ENCODE measurements around the gene ADCY7.
"Not testable (repeated sequence)": the region's sequence is repeated elsewhere in the genome, so short reads cannot be mapped to it uniquely, and the experiment has no call there.

ADCY7 gene

DNA sequence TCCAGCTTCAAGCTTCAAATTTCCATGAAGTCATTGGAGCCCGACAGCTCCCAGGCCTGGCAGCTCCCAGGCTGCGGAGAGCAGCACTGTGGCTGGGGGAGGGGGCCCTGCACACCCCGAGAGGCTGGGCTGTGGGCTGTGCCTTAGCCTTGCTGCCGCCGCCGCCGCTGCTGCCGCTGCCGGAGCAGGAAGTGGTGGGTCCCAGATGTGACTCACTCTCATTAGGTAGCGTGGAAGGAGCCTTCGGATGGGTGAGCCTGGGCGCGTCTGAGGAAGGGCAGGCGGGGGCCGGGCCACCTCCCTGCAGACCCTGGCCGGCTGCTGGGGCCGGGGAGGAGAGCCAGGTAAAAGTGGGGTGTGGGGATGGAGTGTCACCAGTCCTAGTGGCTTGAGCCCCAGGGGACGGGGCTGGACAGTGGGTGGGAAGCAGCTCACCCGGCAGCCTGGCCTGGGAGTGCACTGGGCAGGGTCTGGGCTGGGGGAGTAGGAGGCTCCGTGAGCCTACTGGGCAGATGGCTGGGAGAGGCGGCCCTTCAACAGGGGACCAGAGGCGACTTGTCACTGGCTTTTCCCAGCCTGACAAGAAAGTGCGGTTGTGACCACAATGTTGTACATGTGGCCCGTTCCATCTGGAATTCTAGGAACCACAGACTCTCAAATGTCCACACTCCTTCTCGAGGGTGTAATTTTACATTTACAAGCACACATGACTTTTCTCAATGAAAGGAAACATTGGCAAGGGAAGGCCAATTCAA is at the start of gene ADCY7:
ADCY7 (plus strand) TSS at position 215 of the 755 bp plus-strand sequence. CDS start 21,629 bp downstream, outside the sequence.
- DNase-seq, result no peak

DNA sequence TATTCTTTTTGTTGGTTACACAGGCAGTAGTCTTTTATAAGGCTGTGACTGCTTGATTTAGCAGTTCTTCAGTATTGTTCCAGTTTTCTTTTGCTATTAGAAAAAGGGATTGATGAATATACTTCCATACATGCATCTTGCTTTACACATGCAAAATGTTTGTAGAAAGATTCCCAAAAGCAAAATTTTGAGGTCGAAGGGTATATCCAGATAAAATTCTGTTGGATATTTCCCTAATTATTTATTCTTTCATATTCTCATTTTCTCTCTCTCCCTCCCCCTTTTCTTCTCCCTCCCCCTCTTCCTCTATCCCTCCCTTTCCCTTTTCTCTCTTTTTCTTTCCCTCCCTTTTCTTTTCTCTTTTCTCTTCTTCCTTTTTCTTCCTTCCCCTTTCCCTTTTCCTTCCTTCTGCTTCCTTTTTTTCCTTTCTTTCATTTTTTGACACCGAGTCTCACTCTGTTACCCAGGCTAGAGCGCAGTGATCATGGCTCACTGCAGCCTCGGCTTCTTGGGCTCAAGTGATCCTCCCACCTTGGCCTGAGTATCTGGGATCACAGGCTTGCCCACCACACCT is 46.9 kb upstream of the ADCY7 start:
- no peak for DNase-seq

DNA sequence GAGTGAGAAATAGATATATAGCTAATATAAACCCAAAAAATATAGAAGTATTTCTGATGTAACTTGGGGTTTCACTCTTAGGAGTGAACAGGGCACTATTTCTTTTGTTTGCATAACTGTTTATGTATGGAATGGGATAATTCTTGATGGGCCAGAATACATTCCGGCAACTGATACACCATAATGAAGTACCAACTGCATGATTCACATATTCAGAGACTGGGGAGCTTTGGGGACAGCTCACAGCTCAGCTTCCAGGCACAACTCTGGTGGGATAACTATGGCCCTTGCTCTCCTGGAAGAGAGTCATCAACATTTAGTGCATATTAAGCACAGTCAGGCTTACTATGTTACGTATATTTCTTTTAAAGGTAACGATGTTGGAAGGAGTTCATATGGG is 42.1 kb upstream of the ADCY7 start:
- DNase-seq, result no peak

DNA sequence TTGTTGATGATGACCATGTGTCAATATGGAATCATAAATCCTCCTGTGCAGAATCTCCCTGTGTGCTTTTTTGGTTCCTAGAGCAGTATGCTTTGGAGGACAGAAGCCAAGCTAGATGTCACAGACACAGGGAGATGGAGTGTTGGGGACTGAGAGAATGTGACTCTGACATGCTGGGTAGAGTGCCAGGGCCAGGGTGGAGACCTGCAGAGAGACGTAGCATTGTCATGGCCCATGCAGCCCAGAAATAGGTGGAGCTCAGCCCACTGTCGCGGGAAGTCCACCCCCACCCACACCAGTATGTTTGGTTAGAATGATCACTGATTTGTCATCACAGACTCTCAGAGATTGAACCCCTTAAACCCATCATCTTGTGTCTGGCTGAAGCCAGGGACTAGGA is 39.2 kb upstream of the ADCY7 start:
- DNase-seq, result no peak

DNA sequence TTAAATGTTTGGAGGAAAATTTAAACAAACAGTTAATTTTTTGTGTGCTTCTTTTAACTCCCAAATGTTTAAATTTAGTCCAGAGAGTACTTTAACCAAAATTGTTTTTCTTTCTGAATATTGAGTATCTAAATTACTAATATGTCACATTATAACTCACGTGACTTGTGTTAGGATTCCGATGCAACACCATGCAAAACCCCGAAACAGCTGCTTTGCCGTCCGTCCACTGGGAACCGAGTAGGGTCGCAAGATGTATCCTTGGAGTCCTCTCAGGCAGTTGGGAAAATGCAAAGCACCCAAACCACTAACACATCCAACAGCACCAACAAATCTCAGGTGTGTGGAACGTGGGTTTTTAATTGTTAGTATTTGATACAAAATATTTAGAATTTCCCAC is 38.7 kb upstream of the ADCY7 start:
- no peak for DNase-seq

DNA sequence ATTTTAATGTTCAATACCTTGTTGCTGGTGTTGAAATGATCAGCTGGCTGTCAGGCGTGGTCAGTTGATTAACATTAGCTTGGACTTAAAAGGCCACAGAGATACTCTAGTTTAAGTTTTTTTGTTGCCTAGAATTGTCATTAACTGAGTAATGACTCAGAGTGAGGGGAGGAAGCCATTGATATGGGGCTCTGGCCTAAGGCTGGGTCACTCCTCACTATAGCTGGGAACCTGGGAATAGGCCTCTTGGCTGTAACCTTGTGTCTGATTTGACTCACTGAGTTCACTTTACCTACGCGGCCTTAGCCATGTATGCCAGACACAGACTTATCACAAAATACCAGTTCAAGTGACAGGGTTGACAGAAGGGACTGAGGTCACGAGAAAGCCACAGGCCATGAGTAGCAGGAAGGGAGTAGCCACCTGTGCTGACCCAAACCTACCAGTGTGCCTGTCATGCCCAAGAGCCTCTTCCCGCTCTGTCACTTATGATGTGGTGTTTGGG is 37.9 kb upstream of the ADCY7 start:
- DNase-seq, result no peak

DNA sequence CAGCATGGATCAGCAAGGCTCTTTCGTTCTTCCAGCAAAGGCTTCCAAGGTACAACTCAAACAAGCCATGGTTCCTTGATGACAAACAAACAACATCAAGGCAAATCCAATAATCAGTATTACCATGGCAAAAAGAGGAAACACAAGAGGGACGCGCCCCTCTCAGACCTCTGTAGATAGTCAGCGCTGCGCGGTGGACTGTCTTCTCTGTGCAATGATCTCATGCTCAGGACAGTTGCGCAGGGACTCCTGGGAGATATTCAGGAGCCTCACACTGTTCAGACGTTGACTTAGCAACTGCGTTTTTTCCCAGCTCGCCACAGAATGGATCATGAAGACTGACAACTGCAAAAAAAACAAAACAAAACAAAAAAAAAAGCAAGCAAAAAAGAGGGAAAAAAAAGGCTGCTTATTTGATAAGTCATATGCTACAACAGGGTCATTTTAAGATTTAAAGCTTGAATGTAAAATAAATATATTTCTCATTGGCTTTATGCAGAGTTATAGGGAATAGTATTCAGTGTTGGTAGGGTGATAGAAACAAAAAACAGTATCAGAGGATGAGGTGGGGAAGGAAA is 37.1 kb upstream of the ADCY7 start:
- DNase-seq, result no peak

DNA sequence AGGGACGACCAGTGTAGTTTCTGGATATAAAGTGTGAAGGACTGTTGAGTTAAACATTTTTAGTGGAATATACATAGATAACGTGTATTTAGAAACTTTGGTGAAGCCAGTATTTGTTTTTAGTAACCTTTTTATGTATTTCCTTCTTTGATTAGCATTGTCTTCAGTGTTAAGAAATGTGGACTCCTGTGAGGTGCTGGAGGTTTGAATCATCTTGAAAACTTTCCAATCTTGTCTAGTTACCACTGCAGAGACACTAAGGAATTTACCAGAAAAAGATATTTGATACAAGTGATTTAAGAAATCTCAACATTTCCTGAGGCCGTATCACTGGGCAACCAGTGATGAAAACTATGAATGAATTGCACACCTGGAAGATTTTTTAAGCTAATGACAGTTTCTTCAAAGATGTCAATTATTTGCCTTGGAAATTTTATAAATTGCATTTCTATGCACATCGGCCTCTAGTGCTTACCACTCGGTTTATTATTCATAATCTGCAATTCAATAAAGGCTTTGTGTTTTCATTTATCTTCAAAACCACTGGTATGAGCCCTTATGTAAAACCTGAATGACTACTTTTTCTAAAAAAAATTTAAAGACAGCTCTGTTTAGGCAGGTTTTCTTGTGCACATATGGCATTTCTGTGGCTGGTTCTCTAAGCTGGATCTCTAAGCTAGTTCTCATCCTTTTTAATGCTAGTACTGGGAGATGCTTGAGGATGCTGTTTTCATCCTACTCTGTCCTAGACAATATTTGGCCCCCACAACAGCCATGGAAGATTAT is 31.4 kb upstream of the ADCY7 start:
- DNase-seq, result no peak

DNA sequence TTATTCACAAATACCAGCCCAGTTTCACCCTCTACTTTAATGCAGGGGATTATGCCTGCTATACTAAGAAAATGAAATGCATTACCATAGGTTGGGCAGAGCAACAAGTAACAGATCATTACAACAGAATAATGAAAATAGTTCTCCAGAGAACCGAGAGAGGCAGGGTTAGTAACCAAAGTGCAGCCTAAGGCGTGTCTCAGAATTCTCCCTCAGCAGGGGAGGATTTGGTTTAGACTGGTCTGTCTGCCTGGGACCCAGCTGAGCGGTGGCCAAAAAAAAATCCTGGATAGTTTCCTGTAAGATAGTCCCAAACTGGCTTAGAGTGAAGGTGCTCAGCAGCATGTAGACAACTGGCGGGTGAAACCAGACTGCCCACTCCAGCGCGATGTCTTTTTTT is 30.8 kb upstream of the ADCY7 start:
- no peak for DNase-seq

DNA sequence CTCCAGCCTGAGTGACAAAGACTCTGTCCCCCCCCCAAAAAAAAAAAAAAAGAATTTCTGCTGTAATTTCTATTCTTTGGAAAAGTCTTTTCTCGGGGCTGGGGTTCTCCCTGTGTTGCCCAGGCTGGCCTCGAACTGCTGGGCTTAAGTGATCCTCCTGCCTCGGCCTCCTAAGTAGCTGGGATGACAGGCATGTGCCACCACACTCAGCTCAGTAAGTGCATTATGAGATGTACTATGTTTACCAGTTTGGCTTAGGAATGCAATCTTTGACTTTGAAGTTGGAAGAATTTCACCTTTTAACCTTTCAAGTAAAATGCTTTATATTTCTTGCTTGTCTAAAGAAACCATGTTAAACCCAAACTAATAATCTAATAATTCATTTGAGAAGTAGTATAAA is 28.0 kb upstream of the ADCY7 start:
- no peak for DNase-seq

DNA sequence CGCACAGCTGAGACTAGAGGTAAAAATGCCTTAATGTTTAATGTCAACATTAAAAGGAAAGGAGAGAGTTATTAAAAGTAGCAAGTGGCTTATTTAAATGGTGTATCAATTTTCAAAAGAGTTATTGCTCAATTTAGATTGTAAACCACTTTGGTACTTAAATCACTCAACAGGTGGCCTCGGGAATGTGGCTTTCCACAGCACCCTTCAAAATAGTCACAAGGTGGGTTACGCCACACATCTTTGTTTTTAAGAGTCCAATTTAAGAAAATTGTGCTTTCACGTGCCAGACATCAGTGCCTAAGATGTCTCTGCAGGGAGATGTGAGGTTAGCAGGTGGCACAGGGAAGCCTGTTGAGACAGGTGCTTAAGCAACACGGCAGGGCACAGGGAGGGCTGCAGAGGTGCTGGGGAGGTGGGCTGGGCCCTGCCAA is 27.5 kb upstream of the ADCY7 start:
- no peak for DNase-seq

DNA sequence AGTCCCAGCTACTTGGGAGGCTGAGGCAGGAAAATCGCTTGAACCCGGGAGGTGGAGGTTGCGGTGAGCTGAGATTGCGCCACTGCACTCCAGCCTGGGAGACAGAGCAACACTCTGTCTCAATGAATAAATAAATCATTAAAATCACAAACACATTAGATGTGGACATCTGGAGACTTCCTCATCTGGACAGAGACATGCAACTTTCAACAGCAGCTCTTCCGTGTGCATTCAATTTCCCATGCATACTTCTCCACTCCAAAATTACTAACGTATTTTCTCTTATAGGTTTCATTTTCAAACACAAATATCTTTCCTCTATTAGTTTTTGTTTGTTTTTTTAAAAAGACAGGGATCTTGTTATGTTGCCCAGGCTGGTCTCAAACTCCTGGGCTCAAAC is 23.3 kb upstream of the ADCY7 start:
- DNase-seq, result not testable (repeated sequence)

DNA sequence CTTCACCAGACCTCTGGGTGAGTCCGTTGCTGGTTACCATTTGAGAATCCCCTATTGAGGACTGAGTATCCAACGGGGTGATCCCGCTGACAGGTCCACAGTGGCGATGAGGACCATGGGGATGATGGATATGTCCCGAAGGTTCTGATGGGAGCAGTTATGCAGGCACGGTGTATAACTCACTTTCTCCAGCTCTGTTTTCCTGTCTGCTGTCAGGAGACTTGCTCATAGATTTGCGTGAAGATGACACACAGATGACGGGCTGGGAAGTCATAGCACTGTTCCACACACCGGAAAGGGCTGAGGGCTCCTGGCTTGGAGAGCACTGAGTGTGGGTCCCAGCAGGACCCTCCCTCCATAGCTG is 22.2 kb upstream of the ADCY7 start:
- DNase-seq, result no peak

DNA sequence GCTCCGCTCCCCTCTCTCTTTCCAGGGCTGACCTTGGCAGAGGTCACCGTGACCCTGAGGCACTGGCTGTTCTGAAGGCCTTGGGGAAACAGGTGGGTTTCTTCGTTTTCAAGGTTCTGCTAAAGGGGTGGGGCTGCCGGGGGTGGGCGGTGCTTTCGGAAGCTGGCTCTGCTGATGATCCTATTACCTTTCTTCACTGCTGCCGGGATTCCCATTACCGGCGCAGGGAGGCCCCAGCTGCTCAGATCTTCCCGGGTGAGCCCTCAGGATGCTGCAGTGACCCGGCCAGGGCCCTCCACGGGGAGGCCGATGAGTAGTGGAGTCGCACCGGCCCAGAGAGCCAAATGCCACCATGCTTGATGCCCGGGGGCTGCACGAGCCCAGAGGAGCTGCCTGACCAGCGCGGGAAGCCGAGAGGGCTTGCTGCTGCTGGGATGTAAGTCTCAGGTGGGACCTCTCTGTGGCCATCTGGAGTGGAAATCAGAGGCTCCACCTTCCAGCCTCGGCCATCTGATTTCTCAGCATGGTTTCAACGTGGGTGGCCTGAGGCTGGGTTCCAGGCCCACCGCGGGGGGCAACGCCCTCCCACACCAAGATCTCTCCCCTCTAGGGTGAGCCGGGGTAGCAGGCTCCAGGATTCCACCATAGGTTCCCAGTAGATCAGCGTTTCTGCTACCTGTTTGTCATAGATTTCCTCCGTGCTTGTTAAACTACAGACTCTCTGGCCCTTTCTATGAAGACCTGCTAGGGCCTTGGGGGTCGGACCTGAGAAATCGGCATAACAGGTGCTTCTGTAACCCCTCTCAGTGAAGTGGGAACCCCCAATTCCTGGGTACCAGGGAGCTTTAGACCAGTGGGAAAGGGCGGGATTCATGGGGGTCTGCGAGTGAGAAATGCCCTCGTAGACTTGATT is 21.6 kb upstream of the ADCY7 start:
- no peak for DNase-seq

DNA sequence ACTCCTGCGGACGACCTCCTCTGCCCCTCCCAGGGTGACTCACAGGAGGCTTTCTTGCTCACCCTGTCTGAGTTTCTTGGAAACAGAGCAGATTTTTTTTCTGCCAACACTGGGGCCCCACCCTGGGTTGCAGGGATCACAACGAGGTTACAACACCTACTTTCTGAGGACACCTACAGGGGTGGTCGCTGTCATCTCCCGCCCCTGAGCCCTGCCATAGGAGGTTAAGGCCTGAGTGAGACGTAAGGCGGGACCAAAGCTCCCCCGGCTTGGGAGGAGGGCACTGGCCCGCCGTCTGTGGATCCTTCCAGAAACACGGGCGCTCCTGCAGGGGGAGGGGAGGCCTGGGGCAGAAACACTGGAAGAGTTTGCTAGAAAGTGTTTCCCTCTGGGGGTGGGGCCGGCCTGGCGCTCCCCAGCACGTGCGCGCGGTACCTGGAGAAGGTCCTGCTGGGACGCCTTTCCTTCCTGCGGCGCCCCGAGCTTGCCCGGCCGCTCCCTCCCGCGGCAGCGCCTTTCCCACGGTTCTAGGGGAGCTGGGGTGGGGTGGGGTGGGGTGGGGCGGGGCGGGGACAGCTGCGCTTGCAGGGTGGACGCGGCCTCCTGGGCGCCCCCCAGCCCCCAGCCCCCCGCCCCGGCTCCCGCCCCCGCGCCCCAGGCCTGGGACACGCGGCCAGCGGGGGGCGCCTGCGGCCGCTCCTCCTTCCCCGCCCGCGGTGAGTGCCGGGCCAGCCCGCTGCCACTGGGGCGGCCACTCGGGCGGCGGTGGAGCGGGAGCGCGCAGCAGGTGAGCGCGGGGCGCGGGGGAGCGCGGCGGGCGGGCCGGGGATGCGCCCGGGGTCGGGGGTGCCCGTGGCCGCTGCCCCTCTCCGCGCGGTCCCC is 20.7 kb upstream of the ADCY7 start:
- DNase-seq, result no peak

DNA sequence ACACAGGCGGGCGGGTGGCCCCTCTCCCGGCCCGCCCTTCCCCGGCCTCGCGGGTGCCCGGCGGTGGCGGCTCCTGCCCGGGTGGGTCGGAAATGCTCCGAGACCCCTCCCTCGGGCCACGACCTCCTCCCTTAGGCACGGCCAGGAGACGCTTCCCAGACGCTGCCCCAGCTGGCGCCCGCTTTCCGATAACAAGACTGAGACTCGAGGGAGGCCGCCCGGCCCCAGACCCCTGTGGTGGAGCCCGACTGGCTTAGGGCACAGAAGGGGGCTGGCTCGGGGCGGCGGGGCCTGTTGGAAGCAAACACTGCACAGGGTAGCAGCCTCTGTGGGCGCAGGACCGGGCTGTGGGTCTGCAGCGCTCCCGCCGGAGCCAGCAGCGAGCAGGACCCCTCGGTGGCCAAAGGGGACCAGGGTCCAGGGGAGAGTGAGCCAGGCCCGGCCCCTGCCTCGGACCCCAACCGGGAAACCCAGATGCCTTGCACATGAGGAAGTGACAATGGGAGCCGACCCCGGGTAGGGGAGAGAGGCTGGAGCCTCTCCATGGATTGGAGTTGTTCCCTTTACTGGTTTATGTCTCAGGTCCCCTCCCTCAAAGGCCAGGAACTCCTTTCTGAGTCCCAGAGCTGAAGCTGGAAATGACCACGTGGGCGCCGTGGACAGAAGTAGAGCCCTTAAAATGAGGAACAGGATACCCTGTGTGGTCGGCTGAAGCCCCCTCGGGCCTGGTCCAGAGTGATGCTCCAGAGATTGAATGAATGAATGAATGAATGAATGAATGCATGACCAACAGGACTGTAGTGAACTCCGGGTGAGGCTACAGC is 19.8 kb upstream of the ADCY7 start:
- no peak for DNase-seq

DNA sequence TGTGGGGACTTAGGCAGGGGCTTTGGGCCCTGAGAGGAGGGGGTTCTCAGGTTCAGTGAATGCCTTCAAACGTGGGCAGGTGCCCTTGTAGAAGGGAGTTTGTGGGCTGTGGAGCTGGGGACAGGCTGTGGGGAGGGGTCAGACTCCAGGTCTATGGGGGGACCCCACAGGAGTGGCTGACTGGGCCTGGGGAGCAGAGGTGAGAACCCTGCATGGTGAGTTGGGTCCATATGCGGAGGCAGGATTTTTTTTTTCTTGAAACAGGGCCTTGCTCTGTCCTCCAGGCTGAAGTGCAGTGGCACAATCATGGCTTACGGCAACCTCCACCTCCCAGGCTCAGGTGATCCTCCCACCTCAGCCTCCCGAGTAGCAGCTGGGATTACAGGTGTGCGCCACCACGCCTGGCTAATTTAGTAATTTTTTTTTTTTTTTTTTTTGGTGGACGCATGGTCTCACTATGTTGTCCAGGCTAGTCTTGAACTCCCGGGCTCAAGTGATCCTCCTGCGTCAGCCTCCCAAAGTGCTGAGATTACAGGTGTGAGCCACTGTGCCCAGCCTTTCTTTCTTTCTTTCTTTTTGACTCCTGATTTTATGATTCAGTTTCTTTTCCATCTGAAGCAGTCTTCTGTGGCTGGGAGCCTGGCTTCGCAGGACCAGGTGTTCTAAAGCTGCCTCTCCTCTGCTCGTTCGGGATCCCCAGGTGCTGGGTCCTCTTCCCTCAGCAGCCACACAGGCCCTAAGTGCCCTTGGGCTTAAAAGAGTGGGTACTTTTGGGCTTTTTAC is 19.0 kb upstream of the ADCY7 start:
- DNase-seq, result no peak

DNA sequence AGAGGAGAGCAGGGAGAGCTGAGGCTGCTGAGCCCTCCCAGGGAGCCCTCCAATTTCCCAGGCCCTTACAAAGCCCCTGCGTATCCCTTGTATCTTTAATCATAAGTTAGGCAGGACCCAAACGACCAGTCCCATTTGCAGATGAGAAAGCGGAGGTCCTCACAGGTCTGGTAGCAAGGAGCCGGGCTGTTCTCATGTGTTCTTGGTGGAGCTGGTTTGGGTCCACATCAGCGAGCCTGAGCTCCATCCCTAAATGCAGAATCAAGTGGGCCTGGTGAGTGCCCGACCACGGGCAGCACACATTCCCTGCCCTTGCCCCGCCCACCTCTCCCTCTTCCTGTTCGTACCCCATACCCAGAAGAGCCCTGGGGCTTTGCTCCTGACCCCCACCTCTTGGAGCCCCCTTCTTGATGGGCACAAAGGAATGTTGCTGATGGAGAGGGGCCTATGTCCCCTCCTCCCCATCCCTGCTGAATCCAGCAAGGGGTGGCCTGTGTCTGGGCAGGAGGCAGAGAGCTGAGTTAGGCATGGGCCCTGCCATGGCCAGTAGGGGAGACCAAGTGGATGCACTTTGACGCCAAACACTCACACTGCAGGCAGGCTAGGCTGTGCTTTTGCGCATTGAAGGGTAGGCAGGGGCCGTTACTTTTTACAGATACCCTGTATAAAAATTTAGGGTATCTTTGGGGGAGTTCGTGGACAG is 18.3 kb upstream of the ADCY7 start:
- no peak for DNase-seq

DNA sequence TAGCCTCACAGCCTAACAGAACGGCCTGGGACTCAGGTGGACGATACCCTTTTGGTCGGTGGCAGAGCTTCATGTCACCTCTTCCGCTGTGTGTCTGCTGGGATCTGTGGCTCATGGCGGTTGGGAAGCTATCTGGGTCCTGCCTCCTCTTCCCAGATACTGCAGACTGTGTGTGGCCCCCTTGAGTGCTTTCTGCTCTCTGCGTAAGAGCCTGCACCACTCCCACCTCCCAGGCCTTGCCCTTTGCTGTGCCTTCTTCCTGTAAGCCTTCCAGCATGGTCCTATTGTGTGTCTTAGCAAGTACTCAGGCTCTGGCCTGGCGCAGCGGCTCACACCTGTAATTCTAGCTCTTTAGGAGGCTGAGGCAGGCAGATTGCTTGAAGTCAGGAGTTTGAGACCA is 17.5 kb upstream of the ADCY7 start:
- no peak for DNase-seq

Data from cerebellar nuclear complex (tissue), 1 donor.